ENCODE results near the gene FAIM2.

The FAIM2 gene

DNA sequence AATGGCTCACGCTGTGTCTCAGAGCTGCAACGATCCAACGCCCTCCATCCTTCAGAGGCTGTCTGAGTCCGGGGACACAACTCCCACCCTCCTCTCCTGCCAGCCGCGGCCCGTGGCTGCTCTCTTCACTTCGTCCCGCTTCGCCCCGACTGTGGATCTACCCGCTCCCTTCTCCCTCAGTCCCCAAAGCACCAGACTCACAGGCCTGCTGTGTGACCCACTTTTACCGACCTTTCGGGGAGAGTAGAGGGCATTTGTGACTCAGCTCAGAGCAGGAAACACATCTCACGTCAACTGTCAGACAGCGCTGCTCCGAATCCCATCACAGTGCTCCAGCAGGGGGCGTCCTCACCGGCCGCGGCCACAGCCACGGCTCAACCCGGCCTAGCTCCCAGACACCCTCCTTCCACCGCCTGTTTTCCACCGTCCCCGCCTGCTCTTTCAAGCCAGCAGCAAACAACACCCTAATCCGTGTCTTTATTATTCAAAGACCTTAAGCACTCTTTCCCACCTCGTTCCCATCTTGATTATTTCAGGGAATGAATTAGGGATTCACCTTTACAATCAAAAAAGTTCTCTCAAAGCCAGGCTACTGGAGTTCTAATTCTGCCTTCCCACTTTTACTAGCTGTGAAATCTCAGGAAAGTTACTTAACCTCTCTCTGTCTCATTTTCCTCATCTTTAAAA is 41.8 kb upstream of the FAIM2 start:
- peak; percentile 93 for DNase-seq (ENCODE audit: low spot score)
- in situ Hi-C loops (cut with MboI; ENCODE audit: low sequenced_read_pairs, unreplicated experiment): no loop called here
- TF ChIP-seq, protein P1, sequence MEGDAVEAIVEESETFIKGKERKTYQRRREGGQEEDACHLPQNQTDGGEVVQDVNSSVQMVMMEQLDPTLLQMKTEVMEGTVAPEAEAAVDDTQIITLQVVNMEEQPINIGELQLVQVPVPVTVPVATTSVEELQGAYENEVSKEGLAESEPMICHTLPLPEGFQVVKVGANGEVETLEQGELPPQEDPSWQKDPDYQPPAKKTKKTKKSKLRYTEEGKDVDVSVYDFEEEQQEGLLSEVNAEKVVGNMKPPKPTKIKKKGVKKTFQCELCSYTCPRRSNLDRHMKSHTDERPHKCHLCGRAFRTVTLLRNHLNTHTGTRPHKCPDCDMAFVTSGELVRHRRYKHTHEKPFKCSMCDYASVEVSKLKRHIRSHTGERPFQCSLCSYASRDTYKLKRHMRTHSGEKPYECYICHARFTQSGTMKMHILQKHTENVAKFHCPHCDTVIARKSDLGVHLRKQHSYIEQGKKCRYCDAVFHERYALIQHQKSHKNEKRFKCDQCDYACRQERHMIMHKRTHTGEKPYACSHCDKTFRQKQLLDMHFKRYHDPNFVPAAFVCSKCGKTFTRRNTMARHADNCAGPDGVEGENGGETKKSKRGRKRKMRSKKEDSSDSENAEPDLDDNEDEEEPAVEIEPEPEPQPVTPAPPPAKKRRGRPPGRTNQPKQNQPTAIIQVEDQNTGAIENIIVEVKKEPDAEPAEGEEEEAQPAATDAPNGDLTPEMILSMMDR (IDR thresholded peaks at IDR 0.05; ENCODE audit: borderline replicate concordance, control extremely low read depth, extremely low read depth, insufficient read depth, missing control alignments): peak; percentile 94

DNA sequence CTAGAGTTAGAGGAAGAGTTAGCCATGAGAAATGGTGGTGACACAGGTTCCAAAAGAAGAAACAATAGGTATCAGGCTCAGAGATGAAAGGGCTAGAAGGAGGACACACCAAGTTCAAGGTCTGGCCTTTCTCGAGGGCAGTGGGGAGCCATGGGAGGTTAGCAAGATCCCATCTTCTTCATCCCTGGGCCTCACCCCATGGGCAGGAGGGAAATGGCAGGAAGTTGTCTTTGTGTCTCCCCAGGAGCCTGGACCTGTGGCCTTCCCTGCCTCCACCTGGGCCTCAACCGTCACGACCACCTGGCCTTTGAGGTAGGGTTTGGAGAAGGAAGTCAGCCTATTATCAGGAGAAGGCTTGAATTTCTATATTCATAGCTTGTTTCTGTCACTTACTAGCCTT is 41.0 kb upstream of the FAIM2 start:
- in situ Hi-C loops (cut with MboI; ENCODE audit: low sequenced_read_pairs, unreplicated experiment): no loop called here
- TF ChIP-seq, protein P1 (IDR thresholded peaks at IDR 0.05; ENCODE audit: borderline replicate concordance, control extremely low read depth, extremely low read depth, insufficient read depth, missing control alignments): no peak
- DNase-seq (ENCODE audit: low spot score): no peak

DNA sequence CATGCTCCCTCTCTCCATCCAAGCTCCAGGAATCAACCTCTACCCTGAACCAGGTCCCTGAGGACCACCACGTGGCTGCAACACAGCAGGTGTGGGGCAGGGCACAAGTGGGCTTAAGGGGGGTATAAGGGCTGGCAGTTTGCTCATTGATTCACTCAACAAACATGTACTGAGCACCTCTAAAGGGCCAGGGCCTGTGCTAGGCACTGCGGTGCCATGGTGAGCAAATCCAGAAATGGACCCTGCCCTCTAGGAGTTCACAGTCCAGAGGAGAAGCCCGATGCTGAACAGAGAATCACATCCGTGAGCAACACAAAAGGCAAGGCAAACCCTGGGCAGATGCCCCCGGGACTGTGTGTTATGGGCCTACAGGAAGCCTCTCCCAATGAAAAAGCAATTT is 40.3 kb upstream of the FAIM2 start:
- TF ChIP-seq, protein P1 (IDR thresholded peaks at IDR 0.05; ENCODE audit: borderline replicate concordance, control extremely low read depth, extremely low read depth, insufficient read depth, missing control alignments): no peak
- DNase-seq (ENCODE audit: low spot score): no peak
- in situ Hi-C loops (cut with MboI; ENCODE audit: low sequenced_read_pairs, unreplicated experiment): no loop called here

DNA sequence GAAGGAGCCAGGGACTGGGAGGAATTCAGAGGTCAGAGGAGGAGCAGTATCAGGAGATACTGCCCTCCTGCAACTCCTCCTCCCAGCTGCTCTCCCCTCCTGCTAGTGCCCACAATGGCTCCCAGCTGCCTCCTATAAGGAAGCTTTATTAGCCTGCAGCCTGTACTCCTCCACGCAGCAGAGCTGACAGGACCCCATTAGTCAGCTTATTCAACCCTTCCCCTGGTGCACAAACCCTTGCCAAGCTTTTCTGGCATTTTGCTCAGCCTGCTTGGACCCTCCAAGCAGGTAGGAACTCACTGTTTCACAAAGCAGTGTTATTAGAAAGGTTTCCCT is 39.9 kb upstream of the FAIM2 start:
- in situ Hi-C loops (cut with MboI; ENCODE audit: low sequenced_read_pairs, unreplicated experiment): no loop called here
- TF ChIP-seq, protein P1 (IDR thresholded peaks at IDR 0.05; ENCODE audit: borderline replicate concordance, control extremely low read depth, extremely low read depth, insufficient read depth, missing control alignments): no peak
- DNase-seq (ENCODE audit: low spot score): no peak

DNA sequence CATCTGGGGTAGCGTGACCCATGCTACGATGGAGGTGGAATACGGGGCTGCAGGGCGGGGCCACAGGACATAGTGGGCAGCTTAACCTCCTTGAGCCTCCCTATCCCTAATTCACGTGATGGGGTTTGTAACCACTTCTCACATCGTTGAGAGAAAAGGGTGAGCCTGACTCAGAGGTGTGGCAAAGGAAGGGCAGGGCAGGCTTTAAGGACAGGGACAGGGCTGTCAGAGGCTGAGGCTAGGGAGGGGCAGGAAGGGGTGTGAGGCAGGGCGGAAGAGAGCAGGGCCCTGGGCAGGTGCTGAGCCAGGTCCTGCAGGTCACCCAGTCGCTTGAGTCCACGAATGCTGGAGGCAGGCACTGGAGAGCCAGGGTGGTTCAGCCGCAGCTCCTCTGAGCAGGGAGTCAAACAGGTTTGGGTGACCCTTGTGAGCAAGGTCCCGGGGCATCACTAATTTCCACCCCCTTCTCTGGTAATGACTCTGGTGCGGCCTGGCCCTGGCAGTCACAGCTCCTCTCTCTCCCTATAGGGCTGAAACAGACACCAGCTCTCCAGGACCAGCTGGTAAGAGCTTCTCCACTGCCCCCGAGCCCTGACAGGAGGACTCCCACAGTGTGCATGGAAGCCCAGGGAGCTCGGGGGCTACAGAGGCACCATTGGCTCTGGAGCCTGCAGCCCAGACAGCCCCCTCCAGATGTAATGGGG is 39.4 kb upstream of the FAIM2 start:
- TF ChIP-seq, protein P1 (IDR thresholded peaks at IDR 0.05; ENCODE audit: borderline replicate concordance, control extremely low read depth, extremely low read depth, insufficient read depth, missing control alignments): no peak
- in situ Hi-C loops (cut with MboI; ENCODE audit: low sequenced_read_pairs, unreplicated experiment): no loop called here
- no peak for DNase-seq (ENCODE audit: low spot score)

DNA sequence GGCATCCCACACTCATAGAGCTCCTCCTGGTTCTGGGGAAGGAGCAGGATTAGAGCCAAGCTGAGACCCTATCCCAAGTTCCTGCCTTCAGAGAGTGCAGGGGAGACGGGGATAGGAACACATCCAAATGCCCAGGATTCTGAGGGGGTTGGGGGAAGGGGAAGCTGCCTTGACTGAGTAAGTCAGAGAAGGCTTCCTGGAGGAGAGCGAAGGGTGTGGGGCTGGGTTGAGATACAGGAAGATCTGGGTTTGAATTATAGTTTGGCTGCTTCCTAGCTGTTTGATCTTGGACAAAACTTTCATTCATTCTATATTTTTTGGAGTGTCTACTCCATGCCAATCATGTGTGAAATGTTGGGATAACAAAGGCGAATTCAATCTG is 38.8 kb upstream of the FAIM2 start:
- in situ Hi-C loops (cut with MboI; ENCODE audit: low sequenced_read_pairs, unreplicated experiment): no loop called here
- TF ChIP-seq, protein P1 (IDR thresholded peaks at IDR 0.05; ENCODE audit: borderline replicate concordance, control extremely low read depth, extremely low read depth, insufficient read depth, missing control alignments): no peak
- no peak for DNase-seq (ENCODE audit: low spot score)
